Ishikawa (cell line): ENCODE data around the gene LTBP3.

Source experiments
- CEBPB ChIP-seq: IDR thresholded peaks from 2 replicates; pipeline ENCODE4 v1.6.1; 2012
- REST ChIP-seq: IDR thresholded peaks from 2 replicates; pipeline ENCODE4 v1.6.1; 2012; ENCODE audit warnings: low read depth, mild to moderate bottlenecking
- TEAD4 ChIP-seq: IDR thresholded peaks from 2 replicates; pipeline ENCODE4 v1.6.1; 2012
- TF ChIP-seq, protein P1 (sequence below): IDR thresholded peaks from 2 replicates; pipeline ENCODE4 v1.6.1; 2012

DNA sequence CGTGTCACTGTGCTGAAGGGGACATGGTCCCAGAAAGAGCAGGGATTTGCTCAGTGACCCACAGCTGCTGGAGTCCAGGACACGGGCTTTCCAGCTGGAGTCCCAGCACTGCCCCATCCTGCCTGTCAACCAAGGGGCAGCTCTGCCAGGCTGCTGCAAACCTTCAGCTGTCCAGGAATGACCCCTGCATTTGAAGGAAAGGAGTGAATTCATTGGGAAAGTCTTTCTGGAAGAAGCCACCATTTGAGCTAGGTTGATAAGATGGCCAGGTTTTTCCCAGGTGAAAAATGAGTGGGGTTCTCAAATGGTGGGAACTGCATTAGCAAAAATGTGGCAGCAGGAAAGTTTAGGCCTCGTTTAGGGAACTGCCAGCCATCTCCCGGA is 28.1 kb upstream of the LTBP3 start:
- TF ChIP-seq CEBPB (no peak), TEAD4 (no peak), REST (no peak)
- TF ChIP-seq, protein P1, sequence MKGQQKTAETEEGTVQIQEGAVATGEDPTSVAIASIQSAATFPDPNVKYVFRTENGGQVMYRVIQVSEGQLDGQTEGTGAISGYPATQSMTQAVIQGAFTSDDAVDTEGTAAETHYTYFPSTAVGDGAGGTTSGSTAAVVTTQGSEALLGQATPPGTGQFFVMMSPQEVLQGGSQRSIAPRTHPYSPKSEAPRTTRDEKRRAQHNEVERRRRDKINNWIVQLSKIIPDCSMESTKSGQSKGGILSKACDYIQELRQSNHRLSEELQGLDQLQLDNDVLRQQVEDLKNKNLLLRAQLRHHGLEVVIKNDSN, result no peak
